DMS53 (cell line): ENCODE data around the gene HEXB.
"Not testable (repeated sequence)": the region's sequence is repeated elsewhere in the genome, so short reads cannot be mapped to it uniquely, and the experiment has no call there.

Source experiments
- DNase-seq: peaks from one replicate; lab custom pipeline; 2025; lab: John Stamatoyannopoulos, UW

Gene HEXB

GRCh38 chr5:74659172-74659571 lies 25.9 kb upstream of the HEXB start:
- no peak for DNase-seq

- no peak for DNase-seq
These were observed 24.9 kb upstream of the HEXB start for GRCh38 chr5:74660140-74660539.

GRCh38 chr5:74660873-74661272 lies 24.2 kb upstream of the HEXB start:
- DNase-seq: no peak

GRCh38 chr5:74664551-74664950 lies 20.5 kb upstream of the HEXB start:
- DNase-seq: no peak

- no peak for DNase-seq
These were observed 19.8 kb upstream of the HEXB start for GRCh38 chr5:74665273-74665672.

GRCh38 chr5:74665816-74666215 lies 19.2 kb upstream of the HEXB start:
- DNase-seq: no peak

GRCh38 chr5:74667396-74667795 lies 17.6 kb upstream of the HEXB start:
- DNase-seq: no peak

- no peak for DNase-seq
These were observed 15.2 kb upstream of the HEXB start for GRCh38 chr5:74669821-74670220.

GRCh38 chr5:74670396-74671038 lies 14.5 kb upstream of the HEXB start:
- DNase-seq: no peak

- no peak for DNase-seq
These were observed 12.7 kb upstream of the HEXB start for GRCh38 chr5:74672215-74672877.

- peak; percentile 70 for DNase-seq
These were observed 11.8 kb upstream of the HEXB start for GRCh38 chr5:74673011-74673790.

GRCh38 chr5:74676466-74676865 lies 8.6 kb upstream of the HEXB start:
- DNase-seq: not testable (repeated sequence)

GRCh38 chr5:74678123-74678522 lies 6.9 kb upstream of the HEXB start:
- DNase-seq: not testable (repeated sequence)

- not testable (repeated sequence) for DNase-seq
These were observed 5.7 kb upstream of the HEXB start for GRCh38 chr5:74679300-74679699.

- DNase-seq: no peak
These were observed 5.1 kb upstream of the HEXB start for GRCh38 chr5:74679966-74680365.

- no peak for DNase-seq
These were observed 1.1 kb downstream of the HEXB start for GRCh38 chr5:74685979-74686631.

GRCh38 chr5:74686962-74687751 lies 2.1 kb downstream of the HEXB start:
- no peak for DNase-seq

GRCh38 chr5:74693191-74693590 lies 8.2 kb downstream of the HEXB start:
- DNase-seq: no peak

- DNase-seq: peak; percentile 53
These were observed 32.6 kb downstream of the HEXB start for GRCh38 chr5:74717596-74717995.

- no peak for DNase-seq
These were observed 37.2 kb downstream of the HEXB start for GRCh38 chr5:74722271-74722670.

GRCh38 chr5:74725331-74725730 lies 40.3 kb downstream of the HEXB start:
- DNase-seq: no peak

GRCh38 chr5:74736759-74737158 lies 51.7 kb downstream of the HEXB start:
- no peak for DNase-seq
